Measurements from ENCODE around the gene ADD3.

Gene ADD3

DNA sequence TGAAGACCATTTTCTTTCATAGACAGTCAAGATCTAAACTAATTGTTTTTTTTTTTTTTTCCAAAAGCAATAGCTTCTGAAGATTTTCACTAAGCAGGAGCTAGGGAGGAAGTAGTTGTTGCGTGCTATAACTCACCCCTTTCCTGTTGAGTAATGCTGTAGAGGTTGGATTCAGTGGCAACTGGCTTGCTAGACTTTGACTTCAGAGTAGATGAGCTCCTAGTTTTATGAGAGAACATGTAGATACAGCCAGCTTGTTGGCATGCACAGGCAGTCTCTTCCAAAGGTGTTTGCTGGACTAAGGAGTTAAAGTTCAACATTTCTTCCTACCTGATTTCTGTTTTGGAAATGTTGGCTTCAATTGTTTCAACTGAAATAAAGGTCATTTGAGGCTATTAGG lies 133.4 kb downstream of the ADD3 start:
- TF ChIP-seq, protein P1, sequence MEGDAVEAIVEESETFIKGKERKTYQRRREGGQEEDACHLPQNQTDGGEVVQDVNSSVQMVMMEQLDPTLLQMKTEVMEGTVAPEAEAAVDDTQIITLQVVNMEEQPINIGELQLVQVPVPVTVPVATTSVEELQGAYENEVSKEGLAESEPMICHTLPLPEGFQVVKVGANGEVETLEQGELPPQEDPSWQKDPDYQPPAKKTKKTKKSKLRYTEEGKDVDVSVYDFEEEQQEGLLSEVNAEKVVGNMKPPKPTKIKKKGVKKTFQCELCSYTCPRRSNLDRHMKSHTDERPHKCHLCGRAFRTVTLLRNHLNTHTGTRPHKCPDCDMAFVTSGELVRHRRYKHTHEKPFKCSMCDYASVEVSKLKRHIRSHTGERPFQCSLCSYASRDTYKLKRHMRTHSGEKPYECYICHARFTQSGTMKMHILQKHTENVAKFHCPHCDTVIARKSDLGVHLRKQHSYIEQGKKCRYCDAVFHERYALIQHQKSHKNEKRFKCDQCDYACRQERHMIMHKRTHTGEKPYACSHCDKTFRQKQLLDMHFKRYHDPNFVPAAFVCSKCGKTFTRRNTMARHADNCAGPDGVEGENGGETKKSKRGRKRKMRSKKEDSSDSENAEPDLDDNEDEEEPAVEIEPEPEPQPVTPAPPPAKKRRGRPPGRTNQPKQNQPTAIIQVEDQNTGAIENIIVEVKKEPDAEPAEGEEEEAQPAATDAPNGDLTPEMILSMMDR (IDR thresholded peaks at IDR 0.05; ENCODE audit: insufficient read depth, low read length, poor library complexity, severe bottlenecking), result no peak
- Histone ChIP-seq H3K36me3 (ENCODE audit: control insufficient read depth, insufficient read depth, low read length) (no peaks in the 10 kb centered on the region), H3K4me3 (replicated peaks; ENCODE audit: low read depth, low read length) (no peak overlapping the region), H3K27me3 (replicated peaks; ENCODE audit: control insufficient read depth, insufficient read depth, low read length) (no peaks in the 10 kb centered on the region)
- DNase-seq (ENCODE audit: extremely low read depth, insufficient read length), result no peak

DNA sequence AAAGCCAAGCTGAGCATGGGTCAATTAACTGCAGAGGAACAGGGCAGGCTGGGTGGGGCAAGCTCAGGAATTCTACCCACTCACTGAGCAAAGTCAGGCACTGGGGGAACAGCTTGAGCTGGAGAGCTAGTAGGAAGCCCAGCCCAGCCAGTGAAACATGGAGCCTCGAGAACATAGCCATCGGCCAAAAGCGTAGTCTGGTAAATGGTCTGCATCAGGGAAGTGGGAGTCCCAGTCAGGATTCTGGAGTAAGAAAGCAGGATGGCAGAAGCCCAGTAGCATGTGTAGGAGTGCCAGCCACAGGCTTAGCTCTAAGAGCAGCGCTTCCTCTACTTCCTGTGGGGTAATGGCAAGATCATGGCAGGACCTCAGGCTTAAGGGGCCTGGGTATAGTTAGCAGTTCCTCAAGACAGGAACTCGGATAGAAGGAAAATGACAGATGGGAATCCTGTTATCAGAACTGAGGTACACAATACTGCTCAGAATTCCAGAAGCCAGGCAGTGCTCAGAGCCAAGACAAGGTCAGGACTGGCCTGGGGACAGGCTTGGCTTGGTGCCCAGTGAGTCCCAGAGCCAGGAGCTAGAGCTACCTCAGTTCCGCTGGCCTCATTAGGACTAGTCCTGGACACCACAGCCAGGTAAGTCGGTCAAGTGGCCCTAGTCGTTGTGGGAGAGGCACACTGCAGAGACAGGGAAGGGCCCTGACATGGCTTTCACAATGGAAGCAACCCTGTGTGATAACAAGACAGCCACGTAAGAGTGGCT lies 134.3 kb downstream of the ADD3 start:
- Histone ChIP-seq H3K4me3 (replicated peaks; ENCODE audit: low read depth, low read length) (no peak overlapping the region), H3K27me3 (replicated peaks; ENCODE audit: control insufficient read depth, insufficient read depth, low read length) (no peaks in the 10 kb centered on the region), H3K36me3 (ENCODE audit: control insufficient read depth, insufficient read depth, low read length) (no peaks in the 10 kb centered on the region)
- TF ChIP-seq, protein P1 (IDR thresholded peaks at IDR 0.05; ENCODE audit: insufficient read depth, low read length, poor library complexity, severe bottlenecking), result no peak
- no peak for DNase-seq (ENCODE audit: extremely low read depth, insufficient read length)

DNA sequence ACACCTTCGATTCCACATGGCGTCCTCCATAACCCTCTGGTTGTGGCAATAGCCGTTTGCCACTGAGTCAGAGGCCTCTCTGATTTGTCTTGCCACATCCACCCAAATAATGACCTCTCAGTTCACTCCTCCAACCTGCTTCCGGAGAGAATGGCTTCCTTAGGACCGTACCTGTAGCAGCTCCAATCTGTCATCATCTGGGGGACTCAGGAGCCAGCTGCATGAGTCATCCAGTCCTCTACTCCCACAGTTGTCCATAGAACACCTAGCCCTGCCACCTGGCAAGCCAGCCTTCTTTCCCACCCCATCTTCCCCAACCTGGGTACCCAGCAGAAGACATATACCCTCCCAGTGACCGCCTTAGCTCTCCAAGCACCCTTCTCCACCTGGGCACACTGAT lies 135.2 kb downstream of the ADD3 start:
- TF ChIP-seq, protein P1 (IDR thresholded peaks at IDR 0.05; ENCODE audit: insufficient read depth, low read length, poor library complexity, severe bottlenecking), result no peak
- DNase-seq (ENCODE audit: extremely low read depth, insufficient read length), result no peak
- Histone ChIP-seq H3K4me3 (replicated peaks; ENCODE audit: low read depth, low read length) (no peak overlapping the region), H3K27me3 (replicated peaks; ENCODE audit: control insufficient read depth, insufficient read depth, low read length) (no peaks in the 10 kb centered on the region), H3K36me3 (ENCODE audit: control insufficient read depth, insufficient read depth, low read length) (no peaks in the 10 kb centered on the region)

DNA sequence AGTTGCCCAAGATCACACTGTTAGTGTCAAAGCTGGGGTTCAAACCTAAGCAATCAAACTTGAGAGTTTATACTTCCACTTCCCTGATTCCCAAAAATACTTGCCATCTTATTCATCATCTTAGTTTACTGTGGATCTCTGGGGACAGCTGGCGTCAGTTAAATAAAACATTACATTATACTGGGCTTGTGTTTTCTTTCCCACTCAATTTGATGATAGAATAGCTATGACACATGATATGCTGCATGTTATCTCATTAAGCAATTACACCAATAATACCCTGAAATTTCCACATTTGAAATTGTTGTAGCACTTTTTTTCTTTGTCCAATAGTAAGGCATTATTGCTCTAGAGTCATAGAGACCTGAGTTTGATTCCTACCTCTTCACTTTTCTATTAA lies 136.7 kb downstream of the ADD3 start:
- TF ChIP-seq, protein P1 (IDR thresholded peaks at IDR 0.05; ENCODE audit: insufficient read depth, low read length, poor library complexity, severe bottlenecking), result no peak
- no peaks in the 10 kb centered on the region for H3K36me3 ChIP-seq (ENCODE audit: control insufficient read depth, insufficient read depth, low read length)
- no peak overlapping the region for H3K4me3 ChIP-seq (replicated peaks; ENCODE audit: low read depth, low read length)
- no peak for DNase-seq (ENCODE audit: extremely low read depth, insufficient read length)
- no peaks in the 10 kb centered on the region for H3K27me3 ChIP-seq (replicated peaks; ENCODE audit: control insufficient read depth, insufficient read depth, low read length)

DNA sequence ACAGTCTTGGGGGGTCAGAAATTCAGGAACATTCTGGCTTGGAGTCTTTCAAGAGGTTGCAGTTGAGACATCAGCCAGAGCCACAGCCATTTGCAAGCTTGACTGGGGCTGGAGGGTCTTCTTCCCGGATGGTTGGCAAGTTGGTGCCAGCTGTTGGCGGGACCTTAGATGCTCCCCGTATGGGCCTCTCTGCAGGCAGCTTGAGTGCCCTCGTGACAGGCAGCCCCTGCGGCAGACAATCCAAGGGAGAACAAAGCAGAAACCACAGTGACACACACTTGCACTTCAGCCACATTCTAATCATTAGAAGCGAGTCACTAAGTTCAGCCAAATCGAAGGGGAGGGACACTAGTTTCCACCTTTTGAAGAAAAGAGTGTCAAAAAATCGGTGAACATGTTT lies 140.2 kb downstream of the ADD3 start:
- no peaks in the 10 kb centered on the region; the same call in 1 of the 2 replicates for H3K27me3 ChIP-seq (replicated peaks; ENCODE audit: control insufficient read depth, insufficient read depth, low read length)
- H3K36me3 ChIP-seq (ENCODE audit: control insufficient read depth, insufficient read depth, low read length), result no peaks in the 10 kb centered on the region
- DNase-seq (ENCODE audit: extremely low read depth, insufficient read length), result no peak
- TF ChIP-seq, protein P1 (IDR thresholded peaks at IDR 0.05; ENCODE audit: insufficient read depth, low read length, poor library complexity, severe bottlenecking), result no peak
- no peak overlapping the region for H3K4me3 ChIP-seq (replicated peaks; ENCODE audit: low read depth, low read length)

All from GM06990 (cell line).